Measurements from ENCODE around the gene TRIP11.

TRIP11 gene

DNA sequence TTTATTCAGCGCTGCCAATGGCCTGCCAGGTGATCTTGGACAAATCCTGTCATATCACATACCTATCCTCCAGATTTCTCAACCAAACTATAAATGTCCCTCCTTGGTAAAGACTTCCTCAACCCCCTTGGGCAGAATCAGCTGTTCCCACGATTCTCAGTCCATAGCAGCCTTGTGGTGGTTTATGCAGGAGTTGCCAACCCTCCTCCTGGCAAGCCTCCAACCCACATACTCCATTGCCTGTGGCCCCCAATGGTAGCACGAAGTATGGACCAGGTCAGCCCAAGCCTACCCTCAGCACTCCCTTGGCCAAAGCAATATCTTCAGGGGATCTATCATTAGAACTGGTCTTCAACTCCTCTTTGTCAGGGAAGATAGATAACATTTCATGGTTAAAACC is 119.3 kb downstream of the TRIP11 start:
- no peak for DNase-seq (ENCODE audit: low read depth in 1 of 2, low spot score in 1 of 2)
- in situ Hi-C loops (cut with HindIII; ENCODE audit: low pct_unique_long_range_greater_than_20kb, low sequenced_read_pairs): no loop called here
- TF ChIP-seq JUND (IDR thresholded peaks at IDR 0.05; ENCODE audit: low read depth): no peak

DNA sequence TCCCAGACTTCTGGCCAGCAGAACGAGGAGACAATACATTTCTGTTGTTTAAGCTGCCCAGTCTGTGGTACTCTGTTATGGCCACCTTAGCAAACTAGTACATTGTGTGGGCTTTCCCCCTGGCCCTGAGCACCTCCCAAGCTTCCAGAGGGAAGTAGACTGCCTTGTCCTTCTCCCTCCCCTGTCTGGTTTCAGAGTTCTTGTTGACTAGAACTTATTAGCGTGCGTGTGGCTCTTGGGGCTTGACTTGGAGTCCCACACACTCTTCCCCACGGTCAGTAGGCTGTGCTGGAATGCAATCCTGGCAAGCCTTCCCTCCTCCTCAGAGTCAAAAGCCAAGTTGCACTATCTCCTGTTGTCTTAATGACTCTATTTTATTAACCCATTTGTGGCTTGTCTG is 120.0 kb downstream of the TRIP11 start:
- no peak for TF ChIP-seq JUND (IDR thresholded peaks at IDR 0.05; ENCODE audit: low read depth)
- no peak for DNase-seq (ENCODE audit: low read depth in 1 of 2, low spot score in 1 of 2)
- in situ Hi-C loops (cut with HindIII; ENCODE audit: low pct_unique_long_range_greater_than_20kb, low sequenced_read_pairs): no loop called here

DNA sequence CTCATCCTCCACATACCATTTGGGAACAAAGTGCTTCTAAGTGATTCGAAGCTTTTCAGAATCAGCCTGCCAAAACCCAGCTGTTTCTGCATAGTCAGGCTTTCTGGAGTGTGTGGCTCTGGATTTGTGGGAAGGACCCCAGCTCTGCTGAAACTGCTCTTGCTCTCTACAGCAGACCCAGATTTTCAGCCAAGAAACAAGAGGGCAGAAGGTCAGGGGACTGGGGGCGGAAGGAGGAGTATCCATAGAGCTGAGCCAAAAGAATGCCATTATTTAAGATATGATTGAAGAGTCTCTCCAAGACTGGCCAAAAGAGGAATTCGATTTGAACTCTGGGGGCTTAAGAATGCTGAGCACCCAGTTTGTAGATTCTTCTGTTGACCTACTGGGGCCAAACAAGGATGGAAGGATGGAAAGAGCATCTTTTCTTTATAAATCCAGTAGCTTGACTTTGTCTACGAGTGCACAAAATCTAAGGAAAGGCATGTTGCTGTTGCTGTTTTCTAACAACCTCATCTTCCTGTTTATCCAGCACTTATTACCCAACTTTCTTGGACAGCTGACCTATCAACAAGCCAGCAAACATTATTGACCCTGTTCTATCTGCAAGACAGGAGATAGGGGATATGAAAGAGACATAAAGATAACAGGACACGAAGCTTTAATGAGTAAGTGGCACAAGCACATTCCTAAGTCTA is 121.5 kb downstream of the TRIP11 start:
- no peak for DNase-seq (ENCODE audit: low read depth in 1 of 2, low spot score in 1 of 2)
- in situ Hi-C loops (cut with HindIII; ENCODE audit: low pct_unique_long_range_greater_than_20kb, low sequenced_read_pairs): no loop called here
- no peak for TF ChIP-seq JUND (IDR thresholded peaks at IDR 0.05; ENCODE audit: low read depth)
